K562 (cell line): ENCODE measurements around the gene AIG1. TPM values are rescaled to one million over a fixed set of nuclear protein-coding genes. Genes with fewer than 3 reads are reported as not detected.

ENCODE experiments used
- ARNT ChIP-seq, 2 experiments: fragments of 450-650 bp; IDR thresholded peaks; 2 replicates each; pipeline ENCODE4 v1.6.1; 2016; ENCODE audit warnings: mild to moderate bottlenecking in 1 of 2
- ATF7 ChIP-seq: fragments of 450-650 bp; IDR thresholded peaks from 2 replicates; pipeline ENCODE4 v1.7.1; 2014; ENCODE audit warnings: mild to moderate bottlenecking, moderate library complexity
- CEBPB ChIP-seq: fragments of 450-650 bp; IDR thresholded peaks from 2 replicates; pipeline ENCODE4 v1.6.1; 2016; ENCODE audit warnings: missing genetic modification characterization, missing compliant biosample characterization
- ELF2 ChIP-seq: fragments of 250-450 bp; sonication (Bioruptor Pico); IDR thresholded peaks from 2 replicates; pipeline ENCODE4 v1.5.0; 2021; ENCODE audit warnings: mild to moderate bottlenecking
- JUND ChIP-seq, 2 experiments: IDR thresholded peaks; 2 replicates in 1 of 2; 3 replicates in 1 of 2; pipeline ENCODE4 v1.6.1; 2011; ENCODE audit warnings: borderline replicate concordance in 2 of 2, low read depth in 2 of 2, low read length in 2 of 2, improper control_type of control experiment in 1 of 2, missing biosample characterization in 1 of 2, missing genetic modification characterization in 1 of 2, missing genetic modification reagents in 1 of 2
- KDM1A ChIP-seq, 2 experiments: fragments of 450-650 bp; IDR thresholded peaks; 2 replicates each; pipeline ENCODE4 v1.6.1; 2016; ENCODE audit warnings: mild to moderate bottlenecking in 2 of 2
- SAP30 ChIP-seq: fragments of 200-600 bp; sonication (generic); IDR thresholded peaks from 2 replicates; pipeline ENCODE4 v1.6.1; 2012; ENCODE audit warnings: borderline replicate concordance, low read depth, mild to moderate bottlenecking, moderate library complexity, low read length, control low read depth, inconsistent platforms; ENCODE audit not compliant: insufficient read depth, poor library complexity, severe bottlenecking
- TRIM28 ChIP-seq: fragments of 450-650 bp; IDR thresholded peaks from 2 replicates; pipeline ENCODE4 v1.6.1; 2017
- ZNF24 ChIP-seq: fragments of 450-650 bp; IDR thresholded peaks from 2 replicates; pipeline ENCODE4 v1.6.1; 2016
- polyA plus RNA-seq, 8 experiments: library from polyadenylated mRNA; depleted of rRNA in 4 of 8; stranded (reverse) in 5 of 8; unstranded in 3 of 8; fragments of >200 nt; fragmentation: Nextera tagmentation in 2 of 8; fragmentation: Illumina TruSeq in 1 of 8; extraction: Ambion mirVana in 2 of 8; extraction: Trizol in 1 of 8; gene quantifications; 2 replicates each; pipeline versions ENCODE4 v1.2.1 to v1.2.3, GENCODE V29; 2011 to 2014; ENCODE audit warnings: inconsistent platforms in 1 of 8, missing spikeins in 1 of 8
- total RNA-seq, 7 experiments: library from RNA; depleted of rRNA in 6 of 7; stranded (reverse); fragments of >200 nt in 6 of 7; fragmentation: Illumina TruSeq in 2 of 7; extraction: Trizol in 2 of 7; gene quantifications; 2 replicates each; pipeline versions ENCODE4 v1.2.1 to v1.2.3, GENCODE V29; 2011 to 2021; ENCODE audit warnings: low replicate concordance in 1 of 7
- TF ChIP-seq, protein P1 (sequence below): fragments of 450-650 bp; IDR thresholded peaks from 2 replicates; pipeline ENCODE4 v1.6.1; 2017; ENCODE audit warnings: antibody characterized with exemption, mild to moderate bottlenecking
- TF ChIP-seq, protein P2 (sequence below), 2 experiments: fragments of 200-800 bp in 1 of 2; sonication (Bioruptor generic) in 1 of 2; sonication (generic) in 1 of 2; formaldehyde crosslinking in 1 of 2; IDR thresholded peaks in 1 of 2; conservative IDR thresholded peaks in 1 of 2; 2 replicates each; pipeline versions ENCODE4 v1.5.0 to v1.6.1; 2016 to 2020; ENCODE audit warnings: missing compliant biosample characterization in 1 of 2, missing genetic modification characterization in 1 of 2, missing genetic modification reagents in 1 of 2
- TF ChIP-seq, protein P3 (sequence below): fragments of 200-800 bp; sonication (Bioruptor generic); IDR thresholded peaks from 2 replicates; pipeline ENCODE4 v1.6.1; 2016; ENCODE audit warnings: missing genetic modification characterization, missing compliant biosample characterization
- TF ChIP-seq, protein P4 (sequence below): fragments of 250-450 bp; sonication (Bioruptor Pico); IDR thresholded peaks from 2 replicates; pipeline ENCODE4 v1.4.0; 2020; ENCODE audit warnings: mild to moderate bottlenecking, moderate library complexity

The AIG1 gene
- total and polyA plus RNA-seq, 9 of the 15 experiments (the other 6 are each of a cell fraction or from before 2014, with no cell fraction given): 74.8 to 333 (median 127) TPM

DNA sequence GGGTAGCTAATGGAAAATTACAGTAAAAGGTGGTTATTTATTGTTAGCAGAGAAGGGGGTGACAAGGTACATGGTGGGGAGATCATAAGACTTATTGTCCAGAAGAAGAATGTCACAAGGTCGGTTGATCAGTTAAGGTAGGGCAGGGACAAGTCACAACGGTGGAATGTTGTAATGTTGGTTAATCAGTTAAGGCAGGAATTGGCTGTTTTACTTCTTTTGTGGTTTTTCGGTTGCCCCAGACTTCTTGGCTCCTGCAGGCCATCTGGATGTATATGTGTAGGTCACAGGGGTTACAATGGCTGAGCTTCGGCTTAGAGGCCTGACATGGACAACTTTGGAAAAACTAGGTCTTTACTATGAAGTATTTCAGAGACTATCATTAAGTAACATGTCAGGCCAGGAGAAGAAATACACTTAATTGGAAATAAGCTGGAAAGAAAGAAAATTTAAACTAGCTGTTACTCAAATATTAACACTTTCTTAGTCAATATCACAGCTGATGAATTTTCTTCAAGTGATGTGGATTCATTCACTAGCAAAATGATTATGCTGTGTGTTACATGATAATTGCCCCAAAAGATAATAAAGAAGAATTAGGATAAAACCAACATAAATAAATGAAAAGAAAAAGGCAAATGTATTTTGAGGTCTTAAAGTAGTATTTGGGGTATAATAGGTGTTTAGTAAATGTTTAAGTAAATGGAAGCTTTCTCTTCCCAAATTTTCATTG lies 4.4 kb downstream of the AIG1 start (continued):
- TF ChIP-seq, protein P1, sequence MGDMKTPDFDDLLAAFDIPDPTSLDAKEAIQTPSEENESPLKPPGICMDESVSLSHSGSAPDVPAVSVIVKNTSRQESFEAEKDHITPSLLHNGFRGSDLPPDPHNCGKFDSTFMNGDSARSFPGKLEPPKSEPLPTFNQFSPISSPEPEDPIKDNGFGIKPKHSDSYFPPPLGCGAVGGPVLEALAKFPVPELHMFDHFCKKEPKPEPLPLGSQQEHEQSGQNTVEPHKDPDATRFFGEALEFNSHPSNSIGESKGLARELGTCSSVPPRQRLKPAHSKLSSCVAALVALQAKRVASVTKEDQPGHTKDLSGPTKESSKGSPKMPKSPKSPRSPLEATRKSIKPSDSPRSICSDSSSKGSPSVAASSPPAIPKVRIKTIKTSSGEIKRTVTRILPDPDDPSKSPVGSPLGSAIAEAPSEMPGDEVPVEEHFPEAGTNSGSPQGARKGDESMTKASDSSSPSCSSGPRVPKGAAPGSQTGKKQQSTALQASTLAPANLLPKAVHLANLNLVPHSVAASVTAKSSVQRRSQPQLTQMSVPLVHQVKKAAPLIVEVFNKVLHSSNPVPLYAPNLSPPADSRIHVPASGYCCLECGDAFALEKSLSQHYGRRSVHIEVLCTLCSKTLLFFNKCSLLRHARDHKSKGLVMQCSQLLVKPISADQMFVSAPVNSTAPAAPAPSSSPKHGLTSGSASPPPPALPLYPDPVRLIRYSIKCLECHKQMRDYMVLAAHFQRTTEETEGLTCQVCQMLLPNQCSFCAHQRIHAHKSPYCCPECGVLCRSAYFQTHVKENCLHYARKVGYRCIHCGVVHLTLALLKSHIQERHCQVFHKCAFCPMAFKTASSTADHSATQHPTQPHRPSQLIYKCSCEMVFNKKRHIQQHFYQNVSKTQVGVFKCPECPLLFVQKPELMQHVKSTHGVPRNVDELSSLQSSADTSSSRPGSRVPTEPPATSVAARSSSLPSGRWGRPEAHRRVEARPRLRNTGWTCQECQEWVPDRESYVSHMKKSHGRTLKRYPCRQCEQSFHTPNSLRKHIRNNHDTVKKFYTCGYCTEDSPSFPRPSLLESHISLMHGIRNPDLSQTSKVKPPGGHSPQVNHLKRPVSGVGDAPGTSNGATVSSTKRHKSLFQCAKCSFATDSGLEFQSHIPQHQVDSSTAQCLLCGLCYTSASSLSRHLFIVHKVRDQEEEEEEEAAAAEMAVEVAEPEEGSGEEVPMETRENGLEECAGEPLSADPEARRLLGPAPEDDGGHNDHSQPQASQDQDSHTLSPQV: peak; percentile 92
- TF ChIP-seq JUND (IDR thresholded peaks at IDR 0.05; ENCODE audit: borderline replicate concordance, low read depth, low read length) (peak; percentile 65; the same call in 1 of the 2 replicates), JUND (tag; IDR thresholded peaks at IDR 0.05; ENCODE audit: borderline replicate concordance, low read depth, low read length) (peak; percentile 80; the same call in 1 of the 3 replicates), KDM1A (IDR thresholded peaks at IDR 0.05) (peak; percentile 43 to 67; a peak in 3 of 4 replicates), SAP30 (no peak), TRIM28 (peak; percentile 88), CEBPB (peak; percentile 96), ATF7 (peak; percentile 63; the same call in 1 of the 2 replicates), ZNF24 (no peak), ELF2 (CRISPR knock-in tag) (peak; percentile 68), ARNT (IDR thresholded peaks at IDR 0.05) (peak; percentile 89 to 95)
- TF ChIP-seq, protein P2, sequence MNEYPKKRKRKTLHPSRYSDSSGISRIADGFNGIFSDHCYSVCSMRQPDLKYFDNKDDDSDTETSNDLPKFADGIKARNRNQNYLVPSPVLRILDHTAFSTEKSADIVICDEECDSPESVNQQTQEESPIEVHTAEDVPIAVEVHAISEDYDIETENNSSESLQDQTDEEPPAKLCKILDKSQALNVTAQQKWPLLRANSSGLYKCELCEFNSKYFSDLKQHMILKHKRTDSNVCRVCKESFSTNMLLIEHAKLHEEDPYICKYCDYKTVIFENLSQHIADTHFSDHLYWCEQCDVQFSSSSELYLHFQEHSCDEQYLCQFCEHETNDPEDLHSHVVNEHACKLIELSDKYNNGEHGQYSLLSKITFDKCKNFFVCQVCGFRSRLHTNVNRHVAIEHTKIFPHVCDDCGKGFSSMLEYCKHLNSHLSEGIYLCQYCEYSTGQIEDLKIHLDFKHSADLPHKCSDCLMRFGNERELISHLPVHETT (CRISPR knock-in tag; conservative IDR thresholded peaks at IDR 0.05 in 1 of 2, IDR thresholded peaks at IDR 0.05 in 1 of 2): peak in 1 of 2 experiments; percentile 90; a peak in 2 of 4 replicates
- TF ChIP-seq, protein P3, sequence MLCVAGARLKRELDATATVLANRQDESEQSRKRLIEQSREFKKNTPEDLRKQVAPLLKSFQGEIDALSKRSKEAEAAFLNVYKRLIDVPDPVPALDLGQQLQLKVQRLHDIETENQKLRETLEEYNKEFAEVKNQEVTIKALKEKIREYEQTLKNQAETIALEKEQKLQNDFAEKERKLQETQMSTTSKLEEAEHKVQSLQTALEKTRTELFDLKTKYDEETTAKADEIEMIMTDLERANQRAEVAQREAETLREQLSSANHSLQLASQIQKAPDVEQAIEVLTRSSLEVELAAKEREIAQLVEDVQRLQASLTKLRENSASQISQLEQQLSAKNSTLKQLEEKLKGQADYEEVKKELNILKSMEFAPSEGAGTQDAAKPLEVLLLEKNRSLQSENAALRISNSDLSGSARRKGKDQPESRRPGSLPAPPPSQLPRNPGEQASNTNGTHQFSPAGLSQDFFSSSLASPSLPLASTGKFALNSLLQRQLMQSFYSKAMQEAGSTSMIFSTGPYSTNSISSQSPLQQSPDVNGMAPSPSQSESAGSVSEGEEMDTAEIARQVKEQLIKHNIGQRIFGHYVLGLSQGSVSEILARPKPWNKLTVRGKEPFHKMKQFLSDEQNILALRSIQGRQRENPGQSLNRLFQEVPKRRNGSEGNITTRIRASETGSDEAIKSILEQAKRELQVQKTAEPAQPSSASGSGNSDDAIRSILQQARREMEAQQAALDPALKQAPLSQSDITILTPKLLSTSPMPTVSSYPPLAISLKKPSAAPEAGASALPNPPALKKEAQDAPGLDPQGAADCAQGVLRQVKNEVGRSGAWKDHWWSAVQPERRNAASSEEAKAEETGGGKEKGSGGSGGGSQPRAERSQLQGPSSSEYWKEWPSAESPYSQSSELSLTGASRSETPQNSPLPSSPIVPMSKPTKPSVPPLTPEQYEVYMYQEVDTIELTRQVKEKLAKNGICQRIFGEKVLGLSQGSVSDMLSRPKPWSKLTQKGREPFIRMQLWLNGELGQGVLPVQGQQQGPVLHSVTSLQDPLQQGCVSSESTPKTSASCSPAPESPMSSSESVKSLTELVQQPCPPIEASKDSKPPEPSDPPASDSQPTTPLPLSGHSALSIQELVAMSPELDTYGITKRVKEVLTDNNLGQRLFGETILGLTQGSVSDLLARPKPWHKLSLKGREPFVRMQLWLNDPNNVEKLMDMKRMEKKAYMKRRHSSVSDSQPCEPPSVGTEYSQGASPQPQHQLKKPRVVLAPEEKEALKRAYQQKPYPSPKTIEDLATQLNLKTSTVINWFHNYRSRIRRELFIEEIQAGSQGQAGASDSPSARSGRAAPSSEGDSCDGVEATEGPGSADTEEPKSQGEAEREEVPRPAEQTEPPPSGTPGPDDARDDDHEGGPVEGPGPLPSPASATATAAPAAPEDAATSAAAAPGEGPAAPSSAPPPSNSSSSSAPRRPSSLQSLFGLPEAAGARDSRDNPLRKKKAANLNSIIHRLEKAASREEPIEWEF (CRISPR knock-in tag): peak; percentile 83; the same call in 1 of the 2 replicates
- TF ChIP-seq, protein P4, sequence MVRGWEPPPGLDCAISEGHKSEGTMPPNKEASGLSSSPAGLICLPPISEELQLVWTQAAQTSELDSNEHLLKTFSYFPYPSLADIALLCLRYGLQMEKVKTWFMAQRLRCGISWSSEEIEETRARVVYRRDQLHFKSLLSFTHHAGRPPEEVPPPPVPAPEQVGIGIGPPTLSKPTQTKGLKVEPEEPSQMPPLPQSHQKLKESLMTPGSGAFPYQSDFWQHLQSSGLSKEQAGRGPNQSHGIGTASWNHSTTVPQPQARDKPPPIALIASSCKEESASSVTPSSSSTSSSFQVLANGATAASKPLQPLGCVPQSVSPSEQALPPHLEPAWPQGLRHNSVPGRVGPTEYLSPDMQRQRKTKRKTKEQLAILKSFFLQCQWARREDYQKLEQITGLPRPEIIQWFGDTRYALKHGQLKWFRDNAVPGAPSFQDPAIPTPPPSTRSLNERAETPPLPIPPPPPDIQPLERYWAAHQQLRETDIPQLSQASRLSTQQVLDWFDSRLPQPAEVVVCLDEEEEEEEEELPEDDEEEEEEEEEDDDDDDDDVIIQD (CRISPR knock-in tag): peak; percentile 11; the same call in 1 of the 2 replicates
